ENCODE measurements around the gene ITSN1.

Gene ITSN1

GRCh38 chr21:33940164-33940880 is 298.0 kb downstream of the ITSN1 start:
- DNase-seq: no peak

DNA sequence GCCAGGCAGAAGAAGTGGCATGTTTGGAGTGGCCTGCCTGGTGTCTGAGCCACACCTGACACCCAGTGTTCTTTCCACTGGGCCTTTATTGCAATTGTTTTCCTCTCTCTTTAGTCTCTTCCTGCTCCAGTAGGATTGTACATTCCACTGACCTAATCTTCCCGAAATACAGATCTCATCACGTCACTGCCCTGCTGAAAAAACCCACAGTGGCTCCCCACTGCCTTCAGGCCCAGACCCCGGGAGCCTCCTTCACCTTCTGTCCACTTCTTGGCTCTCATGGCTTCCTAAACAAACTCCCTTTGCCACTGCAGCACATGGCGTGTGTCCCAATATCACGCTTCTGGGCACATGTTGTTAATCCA is 298.6 kb downstream of the ITSN1 start:
- DNase-seq: no peak

GRCh38 chr21:33942426-33942825 is 300.1 kb downstream of the ITSN1 start:
- DNase-seq: no peak

GRCh38 chr21:33943293-33943692 is 301.0 kb downstream of the ITSN1 start:
- DNase-seq: no peak

- no peak for DNase-seq
Observed at GRCh38 chr21:33944185-33944763, 302.0 kb downstream of the ITSN1 start.

DNA sequence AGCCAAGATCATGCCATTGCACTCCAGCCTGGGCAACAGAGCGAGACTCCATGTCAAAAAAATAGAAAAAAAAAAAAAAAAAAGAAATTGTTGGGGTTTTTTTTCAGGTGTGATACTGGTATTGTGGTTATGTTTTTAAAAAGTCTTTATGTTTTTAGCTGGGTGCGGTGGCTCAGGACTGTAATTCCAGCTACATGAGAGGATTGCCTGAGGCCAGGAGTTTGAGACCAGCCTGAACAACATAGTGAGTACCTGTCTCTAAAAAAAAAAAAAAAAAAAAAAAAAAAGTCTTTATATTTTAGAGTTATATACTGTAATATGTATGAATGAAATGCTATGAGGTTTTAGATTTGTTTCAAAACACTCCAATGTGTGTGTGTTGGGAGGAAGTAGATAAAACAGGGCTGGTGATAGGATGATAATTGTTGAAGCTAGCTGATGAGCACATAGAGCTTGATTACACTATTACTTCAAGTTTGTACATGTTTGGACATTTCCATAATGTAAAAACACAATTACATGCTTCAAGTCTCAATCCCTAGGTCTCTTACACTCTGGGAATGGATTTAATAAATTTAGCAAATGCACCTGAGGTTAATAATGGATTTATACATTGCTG is 303.5 kb downstream of the ITSN1 start:
- no peak for DNase-seq

- peak; percentile 78 for DNase-seq
Observed at GRCh38 chr21:33947451-33948095, 305.3 kb downstream of the ITSN1 start.

DNA sequence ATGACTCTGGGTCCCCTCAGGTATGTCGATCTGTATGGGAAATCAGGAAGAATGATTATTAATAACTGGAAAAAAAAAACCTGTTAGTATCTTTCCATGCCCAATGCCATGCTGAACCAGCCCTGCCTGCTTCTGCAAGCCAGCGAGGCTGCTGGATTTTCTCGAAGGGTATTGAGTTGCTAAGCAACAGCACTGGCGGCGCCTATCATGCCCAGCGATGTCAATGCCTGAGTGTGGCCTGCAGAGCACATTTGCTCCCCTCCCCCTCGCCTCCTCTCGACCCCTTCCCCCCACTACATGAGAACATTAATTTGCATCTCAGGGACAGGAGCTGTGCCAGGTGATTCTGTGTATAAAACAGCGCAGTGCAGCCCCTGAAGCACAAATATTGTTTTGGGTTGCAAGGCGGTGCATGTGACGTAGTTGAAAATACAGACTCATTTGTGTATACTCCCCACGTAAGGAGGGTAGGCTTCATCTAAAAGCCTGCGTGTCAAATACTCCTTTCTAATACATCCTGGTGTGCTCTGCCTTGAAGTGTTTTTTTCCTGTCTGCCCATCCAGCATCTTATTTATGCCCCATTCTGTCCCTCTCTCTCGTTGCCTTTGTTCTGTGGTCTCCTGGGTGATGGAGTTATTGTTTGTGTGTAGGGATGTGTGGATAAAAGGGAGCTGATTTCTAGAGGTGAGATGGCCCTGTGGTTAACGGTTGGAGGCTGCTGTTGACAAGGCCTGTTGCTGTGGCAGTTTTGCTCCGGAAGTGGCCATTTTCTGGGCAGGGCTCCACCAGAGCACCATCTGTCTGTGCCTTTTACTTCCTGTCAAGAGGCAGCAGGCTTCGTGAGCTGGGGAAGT is 306.0 kb downstream of the ITSN1 start:
- DNase-seq: peak; percentile 80

DNA sequence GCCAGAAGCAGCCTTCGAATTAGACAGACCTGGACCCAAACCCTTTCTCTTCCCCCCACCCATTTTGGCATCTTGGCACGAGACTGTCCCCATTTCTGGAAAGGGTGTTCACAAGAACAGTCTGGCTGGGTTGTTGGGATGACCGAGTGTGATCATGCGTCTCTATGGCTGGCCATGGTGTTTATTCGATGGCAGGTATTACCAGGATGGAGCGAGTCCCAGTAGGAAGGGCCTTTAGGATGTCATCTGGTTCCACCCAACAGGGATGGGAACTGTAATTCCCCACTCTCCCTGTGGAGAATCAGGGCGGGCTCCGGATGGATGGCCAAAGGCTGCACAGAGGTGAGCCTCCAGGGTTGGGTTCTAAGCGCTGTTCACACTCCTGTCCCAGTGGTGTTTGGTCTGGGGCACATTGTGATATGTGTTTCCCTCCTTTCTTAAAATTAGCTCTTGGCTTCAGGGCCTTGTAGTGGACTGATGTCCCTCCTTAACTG is 306.7 kb downstream of the ITSN1 start:
- no peak for DNase-seq

All from activated CD4-positive, alpha-beta T cell treated with anti-CD3 and anti-CD28 coated beads, Interleukin-2, amount 50 U/mL, for 1 hour (primary cell).